ENCODE results near the gene RNF225. TPM values are rescaled to one million over a fixed set of nuclear protein-coding genes. Genes with fewer than 3 reads are reported as not detected.

Gene RNF225
- total and polyA plus RNA-seq, 10 of the 15 experiments (the other 5 are each of a cell fraction or from before 2014, with no cell fraction given) = 0.27 to 0.28 TPM; not detected in 8

GRCh38 chr19:58385313-58385890 is 10.1 kb upstream of the RNF225 start:
- H3K4me3 ChIP-seq = peak overlapping the region; percentile 79
- no peak overlapping the region; the same call in 1 of the 2 replicates for H2AFZ ChIP-seq (ENCODE audit: control insufficient read depth, low read depth, low read length)
- ATAC-seq (no peak), DNase-seq (ENCODE audit: low read depth, low spot score) (no peak), FAIRE-seq (no peak)
- no peaks in the 10 kb centered on the region for H4K20me1 ChIP-seq (ENCODE audit: control insufficient read depth, insufficient read depth)
- ChIA-PET RAD21 (ENCODE audit: unreplicated experiment) (interaction anchor here (1.0 kb wide), 1 partner anchor 23 kb away, joined by 3 read pairs; no protein-coding TSS in a partner anchor), POLR2A (interaction anchor here (0.6 to 1.5 kb wide), 4 partner anchors 9 to 489 kb away, joined by 3 to 4 read pairs (median 4); no protein-coding TSS in a partner anchor), SMC1A (ENCODE audit: uncharacterized antibody, unreplicated experiment) (interaction anchor here (1.5 kb wide), 1 partner anchor 21 kb away, joined by 3 read pairs; no protein-coding TSS in a partner anchor), CTCF (interaction anchor here (1.5 kb wide), 1 partner anchor 135 kb away, joined by 5 read pairs; the partner anchor contains the start of gene ZBTB45)
- H3K27ac ChIP-seq (ENCODE audit: control insufficient read depth, insufficient read depth) = peak overlapping the region; percentile 97
- H3K36me3 ChIP-seq (ENCODE audit: control insufficient read depth in 2 of 2, insufficient read depth in 2 of 2, low read length in 1 of 2) = peaks cover 0 to 8% of the 10 kb centered on the region in 2 experiments; a peak in 2 of 4 replicates
- intact Hi-C loops (cut with micrococcal nuclease; ENCODE audit: unreplicated experiment) = no loop called here
- H3K4me1 ChIP-seq (ENCODE audit: control insufficient read depth, insufficient read depth, low read length) = peaks cover 15% of the 10 kb centered on the region
- H3K27me3 ChIP-seq (replicated peaks in 1 of 2; ENCODE audit: control insufficient read depth in 2 of 2, insufficient read depth in 2 of 2, low read length in 1 of 2) = no peaks in the 10 kb centered on the region
- H3K4me2 ChIP-seq (ENCODE audit: control insufficient read depth, insufficient read depth) = peak overlapping the region; percentile 85
- H3K9ac ChIP-seq (ENCODE audit: control insufficient read depth, insufficient read depth, low read length) = peak overlapping the region; percentile 96
- H3K9me3 ChIP-seq (replicated peaks; ENCODE audit: control insufficient read depth, insufficient read depth, low read length) = no peaks in the 10 kb centered on the region
- BruUV-seq (replicated peaks) = no TSS peak
- TF ChIP-seq TCF3 (IDR thresholded peaks at IDR 0.05; ENCODE audit: borderline replicate concordance, insufficient read depth, low read depth, low read length) (0 out of 2 replicates have a peak, but pooled peaks have one; percentile 30), KAT2A (conservative IDR thresholded peaks at IDR 0.05; ENCODE audit: control insufficient read depth, low read depth, low read length) (no peak)
- in situ Hi-C loops (cut with MboI) = no loop called here
- WGBS (ENCODE audit: insufficient coverage, insufficient replicate concordance, low lambda C conversion rate, missing lambda C conversion rate) = 38% methylated on average over 9 of the region's 9 CpGs
- H3K79me2 ChIP-seq (ENCODE audit: control insufficient read depth, insufficient read depth, low read length) = peaks cover 39% of the 10 kb centered on the region

DNA sequence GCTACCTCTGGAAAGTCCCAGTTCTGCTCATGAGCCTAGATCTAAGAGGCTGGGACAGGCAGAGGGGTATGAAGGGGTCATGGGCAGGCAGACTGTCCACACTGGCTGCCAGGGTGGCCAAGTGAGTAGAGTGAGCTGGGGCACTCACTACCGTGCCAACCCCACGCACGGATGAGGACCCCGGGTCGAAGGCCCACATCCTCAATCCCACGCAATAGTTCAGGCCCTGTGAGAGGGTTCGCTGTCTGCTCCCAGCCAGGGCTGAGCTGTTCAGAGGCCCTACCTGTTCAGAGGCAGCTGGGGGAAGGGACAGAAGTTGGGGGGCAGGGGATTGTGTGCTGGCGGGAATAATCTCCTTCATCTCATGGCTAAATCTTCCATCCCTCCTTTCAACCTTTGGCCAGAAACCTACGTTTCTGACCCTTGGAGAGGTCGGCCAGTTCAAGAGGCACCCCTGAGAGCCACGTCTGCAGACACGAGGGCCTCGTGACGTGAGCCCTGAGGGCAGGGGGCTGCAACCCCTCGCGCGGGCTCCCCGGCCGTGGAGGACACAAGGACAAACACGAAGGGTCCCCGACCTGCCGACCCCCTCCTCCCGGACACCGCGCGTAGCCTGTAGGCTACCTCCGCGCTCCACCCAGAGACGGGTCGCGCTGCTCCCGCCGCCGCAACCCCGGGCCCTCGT is 9.4 kb upstream of the RNF225 start:
- H3K36me3 ChIP-seq (ENCODE audit: control insufficient read depth in 2 of 2, insufficient read depth in 2 of 2, low read length in 1 of 2) = peaks cover 0 to 14% of the 10 kb centered on the region in 2 experiments
- H3K4me1 ChIP-seq (ENCODE audit: control insufficient read depth, insufficient read depth, low read length) = peaks cover 15% of the 10 kb centered on the region
- no peaks in the 10 kb centered on the region for H4K20me1 ChIP-seq (ENCODE audit: control insufficient read depth, insufficient read depth)
- DNase-seq (ENCODE audit: low read depth, low spot score) (no peak), FAIRE-seq (no peak), ATAC-seq (peak; percentile 21)
- BruUV-seq (replicated peaks) = no TSS peak
- CTCF ChIA-PET = interaction anchor here (1.5 kb wide), 1 partner anchor 134 kb away, joined by 5 read pairs; the partner anchor contains the start of gene ZBTB45
- POLR2A ChIA-PET = interaction anchor here (0.6 to 1.5 kb wide), 5 partner anchors 8 to 490 kb away, joined by 3 to 4 read pairs (median 4); no protein-coding TSS in a partner anchor
- intact Hi-C loops (cut with micrococcal nuclease; ENCODE audit: unreplicated experiment) (no loop called here), in situ Hi-C loops (cut with MboI) (no loop called here)
- no peaks in the 10 kb centered on the region for H3K9me3 ChIP-seq (replicated peaks; ENCODE audit: control insufficient read depth, insufficient read depth, low read length)
- H2AFZ ChIP-seq (ENCODE audit: control insufficient read depth, low read depth, low read length) = peak overlapping the region; percentile 68
- SMC1A ChIA-PET (ENCODE audit: uncharacterized antibody, unreplicated experiment) = interaction anchor here (1.5 kb wide), 1 partner anchor 22 kb away, joined by 3 read pairs; no protein-coding TSS in a partner anchor
- WGBS (ENCODE audit: insufficient coverage, insufficient replicate concordance, low lambda C conversion rate, missing lambda C conversion rate) = 2% methylated on average over 36 of the region's 36 CpGs
- H3K27ac ChIP-seq (ENCODE audit: control insufficient read depth, insufficient read depth) = peak overlapping the region; percentile 97
- peak overlapping the region; percentile 85 for H3K4me2 ChIP-seq (ENCODE audit: control insufficient read depth, insufficient read depth)
- H3K9ac ChIP-seq (ENCODE audit: control insufficient read depth, insufficient read depth, low read length) = peak overlapping the region; percentile 96
- H3K79me2 ChIP-seq (ENCODE audit: control insufficient read depth, insufficient read depth, low read length) = peaks cover 44% of the 10 kb centered on the region
- no peaks in the 10 kb centered on the region for H3K27me3 ChIP-seq (replicated peaks in 1 of 2; ENCODE audit: control insufficient read depth in 2 of 2, insufficient read depth in 2 of 2, low read length in 1 of 2)
- RAD21 ChIA-PET (ENCODE audit: unreplicated experiment) = interaction anchor here (1.0 kb wide), 1 partner anchor 24 kb away, joined by 3 read pairs; no protein-coding TSS in a partner anchor
- H3K4me3 ChIP-seq = peak overlapping the region; percentile 79
- 0 out of 2 replicates have a peak, but pooled peaks have one; percentile 22 for TF ChIP-seq NR2F1 (conservative IDR thresholded peaks at IDR 0.05)
- TF ChIP-seq, protein P1, sequence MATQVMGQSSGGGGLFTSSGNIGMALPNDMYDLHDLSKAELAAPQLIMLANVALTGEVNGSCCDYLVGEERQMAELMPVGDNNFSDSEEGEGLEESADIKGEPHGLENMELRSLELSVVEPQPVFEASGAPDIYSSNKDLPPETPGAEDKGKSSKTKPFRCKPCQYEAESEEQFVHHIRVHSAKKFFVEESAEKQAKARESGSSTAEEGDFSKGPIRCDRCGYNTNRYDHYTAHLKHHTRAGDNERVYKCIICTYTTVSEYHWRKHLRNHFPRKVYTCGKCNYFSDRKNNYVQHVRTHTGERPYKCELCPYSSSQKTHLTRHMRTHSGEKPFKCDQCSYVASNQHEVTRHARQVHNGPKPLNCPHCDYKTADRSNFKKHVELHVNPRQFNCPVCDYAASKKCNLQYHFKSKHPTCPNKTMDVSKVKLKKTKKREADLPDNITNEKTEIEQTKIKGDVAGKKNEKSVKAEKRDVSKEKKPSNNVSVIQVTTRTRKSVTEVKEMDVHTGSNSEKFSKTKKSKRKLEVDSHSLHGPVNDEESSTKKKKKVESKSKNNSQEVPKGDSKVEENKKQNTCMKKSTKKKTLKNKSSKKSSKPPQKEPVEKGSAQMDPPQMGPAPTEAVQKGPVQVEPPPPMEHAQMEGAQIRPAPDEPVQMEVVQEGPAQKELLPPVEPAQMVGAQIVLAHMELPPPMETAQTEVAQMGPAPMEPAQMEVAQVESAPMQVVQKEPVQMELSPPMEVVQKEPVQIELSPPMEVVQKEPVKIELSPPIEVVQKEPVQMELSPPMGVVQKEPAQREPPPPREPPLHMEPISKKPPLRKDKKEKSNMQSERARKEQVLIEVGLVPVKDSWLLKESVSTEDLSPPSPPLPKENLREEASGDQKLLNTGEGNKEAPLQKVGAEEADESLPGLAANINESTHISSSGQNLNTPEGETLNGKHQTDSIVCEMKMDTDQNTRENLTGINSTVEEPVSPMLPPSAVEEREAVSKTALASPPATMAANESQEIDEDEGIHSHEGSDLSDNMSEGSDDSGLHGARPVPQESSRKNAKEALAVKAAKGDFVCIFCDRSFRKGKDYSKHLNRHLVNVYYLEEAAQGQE (IDR thresholded peaks at IDR 0.05; ENCODE audit: low read depth, low read length) = no peak
- no peak for TF ChIP-seq CEBPB (IDR thresholded peaks at IDR 0.05; ENCODE audit: borderline replicate concordance in 1 of 2, low read depth in 2 of 2, low read length in 2 of 2)
- peak; percentile 53; the same call in 1 of the 2 replicates for TF ChIP-seq POLR2AphosphoS5 (IDR thresholded peaks at IDR 0.05; ENCODE audit: low read length)
- peak; percentile 61 for TF ChIP-seq POLR2A (IDR thresholded peaks at IDR 0.05; ENCODE audit: low read depth, low read length)
- no peak for TF ChIP-seq EED (IDR thresholded peaks at IDR 0.05; ENCODE audit: low read depth)
- TF ChIP-seq NRF1 (conservative IDR thresholded peaks at IDR 0.05; ENCODE audit: low read depth, low read length) = no peak
- TF ChIP-seq RELA (IDR thresholded peaks at IDR 0.05; ENCODE audit: borderline replicate concordance, partially characterized antibody) = peak; percentile 15
- no peak for TF ChIP-seq NBN (IDR thresholded peaks at IDR 0.05)
